MM.1S (cell line): ENCODE data around the gene PRKG1.

ENCODE experiments used
- DNase-seq: peaks from one replicate; pipeline ENCODE4 v3.0.0-alpha.2; 2015
- H2AFZ ChIP-seq: fragments of 300-600 bp; sonication (generic); 2 replicates; pipeline ENCODE4 v1.6.0; 2016; ENCODE audit warnings: antibody characterized with exemption, low read length
- H3F3A ChIP-seq: fragments of 300-600 bp; sonication (generic); 2 replicates; pipeline ENCODE4 v1.6.1; 2016; ENCODE audit warnings: mild to moderate bottlenecking, antibody characterized with exemption, low read length, moderate library complexity, mixed read lengths; ENCODE audit not compliant: insufficient read depth
- H3K27ac ChIP-seq: fragments of 300-600 bp; sonication (generic); 2 replicates; pipeline ENCODE4 v1.5.1; 2016; ENCODE audit warnings: mild to moderate bottlenecking, low read length
- H3K27me3 ChIP-seq: fragments of 300-600 bp; sonication (generic); replicated peaks from 2 replicates; pipeline ENCODE4 v1.6.0; 2016; ENCODE audit warnings: low read length; ENCODE audit not compliant: insufficient read depth
- H3K36me3 ChIP-seq: fragments of 300-600 bp; sonication (generic); replicated peaks from 2 replicates; pipeline ENCODE4 v1.6.1; 2016; ENCODE audit warnings: mild to moderate bottlenecking, low read length, mixed read lengths; ENCODE audit not compliant: insufficient read depth
- H3K4me1 ChIP-seq: fragments of 300-600 bp; sonication (generic); 2 replicates; pipeline ENCODE4 v1.6.1; 2016; ENCODE audit warnings: low read length, mixed read lengths
- H3K4me2 ChIP-seq: fragments of 300-600 bp; sonication (generic); 2 replicates; pipeline ENCODE4 v1.6.0; 2016; ENCODE audit warnings: low read depth, low read length
- H3K4me3 ChIP-seq: fragments of 300-600 bp; sonication (generic); 2 replicates; pipeline ENCODE4 v1.5.1; 2016; ENCODE audit warnings: low read length, mixed read lengths
- H3K79me2 ChIP-seq: fragments of 300-600 bp; sonication (generic); 2 replicates; pipeline ENCODE4 v1.6.1; 2016; ENCODE audit warnings: mixed run types, low read length, mixed read lengths
- H3K9ac ChIP-seq: fragments of 300-600 bp; sonication (generic); 2 replicates; pipeline ENCODE4 v1.6.1; 2016; ENCODE audit warnings: low read length, mixed read lengths
- H3K9me2 ChIP-seq: fragments of 300-600 bp; sonication (generic); replicated peaks from 2 replicates; pipeline ENCODE4 v1.6.1; 2016; ENCODE audit warnings: mild to moderate bottlenecking, low read length, mixed read lengths; ENCODE audit not compliant: insufficient read depth
- H3K9me3 ChIP-seq: fragments of 300-600 bp; sonication (generic); replicated peaks from 2 replicates; pipeline ENCODE4 v1.6.1; 2016; ENCODE audit warnings: mild to moderate bottlenecking, low read length, mixed read lengths; ENCODE audit not compliant: insufficient read depth
- H4K20me1 ChIP-seq: fragments of 300-600 bp; sonication (generic); 2 replicates; pipeline ENCODE4 v1.6.1; 2016; ENCODE audit warnings: mild to moderate bottlenecking, low read length, moderate library complexity, mixed read lengths; ENCODE audit not compliant: insufficient read depth
- CTCF ChIP-seq: fragments of 300-600 bp; sonication (generic); IDR thresholded peaks from 2 replicates; pipeline ENCODE4 v1.5.1; 2016; ENCODE audit warnings: antibody characterized with exemption, low read length, mixed read lengths
- EZH2 ChIP-seq: fragments of 300-600 bp; sonication (generic); optimal IDR thresholded peaks from 2 replicates; pipeline ENCODE3; 2017; ENCODE audit warnings: low read depth, mild to moderate bottlenecking, antibody characterized with exemption, low read length, mixed read lengths
- EZH2phosphoT487 ChIP-seq: fragments of 300-600 bp; sonication (generic); IDR thresholded peaks from 2 replicates; pipeline ENCODE4 v1.6.1; 2018; ENCODE audit warnings: antibody characterized with exemption, low read length

Gene PRKG1

DNA sequence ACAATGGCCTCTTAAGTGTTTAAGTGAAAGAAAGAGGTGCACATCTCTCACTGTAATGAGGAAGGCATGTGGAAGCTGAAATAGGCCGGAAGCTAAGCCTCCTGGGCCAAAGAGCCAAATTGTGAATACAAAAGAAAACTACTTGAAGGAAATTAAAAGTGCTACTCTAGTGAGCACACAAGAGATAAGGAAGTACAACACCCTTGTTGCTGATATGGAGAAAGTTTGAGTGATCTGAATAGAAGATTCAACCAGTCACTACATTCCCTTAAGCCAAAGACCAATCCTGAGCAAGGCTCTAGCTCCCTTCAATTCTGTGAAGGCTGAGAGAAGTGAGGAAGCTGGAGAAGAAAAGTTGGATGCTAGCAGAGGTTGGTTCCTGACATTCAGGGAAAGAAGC, 1248.0 kb downstream of the PRKG1 start:
- TF ChIP-seq EZH2 (no peak), EZH2phosphoT487 (no peak), CTCF (no peak)
- Histone ChIP-seq H3K4me3 (no peak overlapping the region), H3K27me3 (no peaks in the 10 kb centered on the region), H4K20me1 (no peaks in the 10 kb centered on the region), H3K79me2 (no peaks in the 10 kb centered on the region), H3K4me2 (no peak overlapping the region), H2AFZ (no peak overlapping the region), H3K9me3 (no peaks in the 10 kb centered on the region), H3K9ac (no peak overlapping the region), H3K27ac (no peak overlapping the region), H3F3A (no peaks in the 10 kb centered on the region), H3K4me1 (no peaks in the 10 kb centered on the region), H3K36me3 (no peaks in the 10 kb centered on the region), H3K9me2 (no peaks in the 10 kb centered on the region)
- DNase-seq: no peak

DNA sequence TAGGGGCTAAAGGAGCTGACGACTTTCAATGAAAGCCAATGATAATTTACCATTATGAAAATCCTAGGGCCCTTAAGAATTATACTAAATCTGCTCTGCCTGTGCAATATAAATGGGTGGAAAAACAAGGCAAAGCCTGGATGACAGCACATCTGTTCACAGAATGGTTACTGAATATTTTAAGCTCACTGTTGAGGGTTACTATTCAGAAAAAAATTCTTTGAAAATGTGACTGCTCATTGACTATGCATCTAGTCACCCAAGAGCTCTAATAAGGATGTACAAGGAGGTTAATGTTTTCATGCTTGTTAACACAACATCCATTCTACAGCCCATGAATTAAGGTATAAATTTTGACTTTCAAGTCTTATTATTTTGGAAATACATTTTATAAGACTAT, 1248.6 kb downstream of the PRKG1 start:
- H3K4me1 ChIP-seq: no peaks in the 10 kb centered on the region
- no peaks in the 10 kb centered on the region for H4K20me1 ChIP-seq
- no peaks in the 10 kb centered on the region for H3K9me3 ChIP-seq
- H3K9me2 ChIP-seq: no peaks in the 10 kb centered on the region
- TF ChIP-seq EZH2phosphoT487 (no peak), CTCF (no peak), EZH2 (no peak)
- DNase-seq: no peak
- no peak overlapping the region for H3K9ac ChIP-seq
- H3K4me2 ChIP-seq: no peak overlapping the region
- no peaks in the 10 kb centered on the region for H3K27me3 ChIP-seq
- H3K4me3 ChIP-seq: no peak overlapping the region
- H3K36me3 ChIP-seq: no peaks in the 10 kb centered on the region
- H3K27ac ChIP-seq: no peak overlapping the region
- no peaks in the 10 kb centered on the region for H3F3A ChIP-seq
- no peak overlapping the region for H2AFZ ChIP-seq
- H3K79me2 ChIP-seq: no peaks in the 10 kb centered on the region

DNA sequence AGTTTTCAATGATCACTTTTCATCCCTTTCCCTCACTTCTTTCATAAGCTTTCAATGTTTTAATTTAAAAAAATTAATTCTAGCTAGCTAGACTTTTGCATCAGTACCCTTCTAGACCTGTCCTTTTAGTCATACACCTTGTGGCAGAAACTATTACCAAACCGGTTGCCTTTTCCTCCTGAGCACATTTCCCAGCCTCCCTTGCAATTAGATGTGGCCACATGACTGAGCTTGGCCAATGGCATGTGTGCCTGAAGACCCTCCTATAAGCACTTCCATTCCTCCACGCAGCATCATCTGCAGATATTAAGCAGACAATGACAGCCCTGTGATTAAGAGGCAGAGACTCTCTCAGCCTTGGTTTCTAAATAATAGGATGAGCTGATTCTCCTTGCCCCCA, 1252.1 kb downstream of the PRKG1 start:
- H3K4me3 ChIP-seq: no peak overlapping the region

GRCh38 chr10:52331638-52332364, 1257.5 kb downstream of the PRKG1 start:
- DNase-seq: no peak
- Histone ChIP-seq H3K9me2 (no peaks in the 10 kb centered on the region), H4K20me1 (no peaks in the 10 kb centered on the region), H3K27ac (no peak overlapping the region), H3F3A (no peaks in the 10 kb centered on the region), H3K4me2 (no peak overlapping the region), H3K79me2 (no peaks in the 10 kb centered on the region), H3K4me1 (peaks cover 8% of the 10 kb centered on the region; the same call in 1 of the 2 replicates), H3K36me3 (no peaks in the 10 kb centered on the region), H3K4me3 (no peak overlapping the region), H3K27me3 (no peaks in the 10 kb centered on the region), H2AFZ (no peak overlapping the region), H3K9me3 (no peaks in the 10 kb centered on the region), H3K9ac (no peak overlapping the region)
- no peak for TF ChIP-seq CTCF
- no peak for TF ChIP-seq EZH2
- TF ChIP-seq EZH2phosphoT487: no peak

More for the DNA sequence above, 1252.1 kb downstream of the PRKG1 start:
- no peak for TF ChIP-seq EZH2phosphoT487
- no peak overlapping the region for H2AFZ ChIP-seq
- H3K4me2 ChIP-seq: no peak overlapping the region
- H3K4me1 ChIP-seq: no peaks in the 10 kb centered on the region
- H3K79me2 ChIP-seq: no peaks in the 10 kb centered on the region
- no peaks in the 10 kb centered on the region for H3F3A ChIP-seq
- no peak overlapping the region for H3K9ac ChIP-seq
- DNase-seq: no peak
- H3K9me2 ChIP-seq: no peaks in the 10 kb centered on the region
- no peaks in the 10 kb centered on the region for H3K9me3 ChIP-seq
- H3K27ac ChIP-seq: no peak overlapping the region
- H4K20me1 ChIP-seq: no peaks in the 10 kb centered on the region
- no peaks in the 10 kb centered on the region for H3K27me3 ChIP-seq
- no peaks in the 10 kb centered on the region for H3K36me3 ChIP-seq
